Measurements from ENCODE around the gene ZNF587.
"Not testable (repeated sequence)": the region's sequence is repeated elsewhere in the genome, so short reads cannot be mapped to it uniquely, and the experiment has no call there.

Gene ZNF587

DNA sequence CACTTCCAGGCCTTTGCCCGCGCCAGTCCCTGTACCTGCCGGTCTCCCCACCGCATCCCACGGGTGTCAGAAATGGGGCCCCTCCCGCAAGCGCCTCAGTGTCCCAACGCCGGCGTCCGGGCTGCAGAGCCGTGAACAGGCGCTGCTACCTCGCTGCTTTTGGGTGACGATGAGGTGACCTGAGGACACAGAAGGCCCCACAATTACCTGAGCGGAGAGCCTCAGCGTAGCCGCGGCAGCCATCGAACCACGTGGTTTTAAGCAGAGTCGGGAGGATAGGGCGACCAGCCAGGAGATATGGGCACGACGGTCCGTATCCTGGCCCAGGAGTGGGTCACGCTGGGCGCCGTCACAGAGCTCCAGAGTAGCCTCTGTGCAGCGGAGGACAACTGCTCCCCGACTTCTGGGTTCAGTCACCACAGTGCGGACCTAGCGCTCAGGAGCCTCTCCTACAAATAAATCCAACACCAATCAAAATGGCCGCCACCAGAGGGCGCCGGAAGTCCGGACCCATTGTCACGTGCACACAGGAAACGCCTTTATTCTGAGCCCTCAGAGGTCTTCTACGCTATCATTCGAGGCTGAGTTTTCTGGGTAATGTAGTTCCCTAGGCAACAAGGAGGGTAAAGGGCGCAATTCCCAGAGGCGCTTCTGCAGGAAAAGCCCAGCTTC lies 39.0 kb downstream of the ZNF587 start, which contains the start of gene ZNF814:
Gene ZNF814, minus strand, starts transcription at position 478 of the 672 bp plus-strand sequence. Its CDS starts 235 bp downstream, at position 243.
- no peak for DNase-seq

- DNase-seq, result not testable (repeated sequence)
These were observed 41.0 kb downstream of the ZNF587 start for GRCh38 chr19:57890706-57891105.

- DNase-seq, result no peak
These were observed 50.7 kb downstream of the ZNF587 start for GRCh38 chr19:57900311-57900710.

- DNase-seq, result no peak
These were observed 54.0 kb downstream of the ZNF587 start for GRCh38 chr19:57903618-57904184.

- DNase-seq, result no peak
These were observed 55.6 kb downstream of the ZNF587 start for GRCh38 chr19:57905258-57905657.

GRCh38 chr19:57907394-57907793 lies 57.7 kb downstream of the ZNF587 start:
- DNase-seq, result no peak

- DNase-seq, result no peak
These were observed 64.9 kb downstream of the ZNF587 start for GRCh38 chr19:57914531-57914930.
